GM19351 (cell line): ENCODE data around the gene ASTN2.
A peak's percentile ranks its signal among the peaks of the same experiment; 100 is the strongest.

Source experiments
- ATAC-seq: cut with Tn5 transposase; IDR thresholded peaks from one replicate; pipeline ENCODE4 v1.9.1; 2021; ENCODE audit warnings: mild to moderate bottlenecking, moderate library complexity; ENCODE audit not compliant: unreplicated experiment

ASTN2 gene

DNA sequence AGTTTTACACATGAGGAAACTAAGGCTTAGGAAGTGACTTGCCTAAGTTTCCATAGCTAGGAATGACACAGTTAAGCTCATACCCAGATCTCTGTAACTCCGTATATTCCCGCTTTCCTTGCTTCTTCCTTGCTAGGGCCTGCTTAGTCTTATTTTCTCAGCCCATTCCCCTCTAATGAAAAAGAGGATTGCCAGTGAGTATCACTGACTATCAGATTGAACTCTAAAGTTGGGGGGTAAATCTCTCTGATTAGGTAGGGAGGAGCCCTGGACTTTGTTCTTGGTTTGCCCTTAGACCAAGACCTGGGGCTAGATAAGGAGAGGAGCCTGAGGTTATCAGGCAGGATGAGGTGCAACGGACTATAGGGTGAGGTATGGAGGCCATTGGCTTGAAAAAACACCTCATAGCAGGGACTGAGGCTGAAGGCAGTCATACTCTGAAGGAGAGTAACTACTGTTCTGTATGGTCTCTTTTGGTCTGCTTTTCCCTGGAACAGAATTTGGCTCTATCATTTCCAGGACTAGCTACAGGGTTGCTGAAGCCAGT lies 725.3 kb downstream of the ASTN2 start:
- ATAC-seq = no peak

DNA sequence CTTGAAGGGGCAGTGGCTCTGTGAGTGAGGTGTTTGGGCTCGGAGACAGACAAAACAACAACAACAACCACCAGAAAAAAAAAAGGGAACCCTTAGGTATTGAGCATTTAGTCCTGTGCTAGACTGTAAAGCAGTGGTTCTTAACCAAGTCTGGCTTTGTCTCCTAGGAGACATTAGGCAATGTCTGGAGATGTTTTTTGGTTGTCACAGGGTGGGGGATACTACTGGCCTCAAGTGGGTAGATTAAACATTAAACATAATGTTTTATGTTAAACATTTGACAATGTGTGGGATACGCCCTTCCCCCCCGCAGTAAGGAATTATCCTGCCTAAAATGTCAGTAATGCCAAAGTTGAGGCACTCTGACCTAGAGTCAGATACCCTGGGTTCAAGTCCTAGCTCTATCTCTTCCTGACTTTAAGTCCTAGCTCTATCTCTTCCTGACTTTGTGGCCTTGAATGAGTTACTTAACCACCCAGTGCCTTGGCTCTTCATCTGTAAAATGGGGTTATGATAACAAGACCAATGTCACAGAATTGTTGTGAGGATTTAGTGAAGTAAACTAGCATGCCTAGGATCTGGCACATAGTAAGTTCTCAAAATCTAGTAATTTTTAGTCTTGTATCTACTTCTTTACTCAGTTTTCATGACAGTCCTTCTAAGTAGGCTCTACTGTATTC lies 725.9 kb downstream of the ASTN2 start:
- ATAC-seq = no peak

DNA sequence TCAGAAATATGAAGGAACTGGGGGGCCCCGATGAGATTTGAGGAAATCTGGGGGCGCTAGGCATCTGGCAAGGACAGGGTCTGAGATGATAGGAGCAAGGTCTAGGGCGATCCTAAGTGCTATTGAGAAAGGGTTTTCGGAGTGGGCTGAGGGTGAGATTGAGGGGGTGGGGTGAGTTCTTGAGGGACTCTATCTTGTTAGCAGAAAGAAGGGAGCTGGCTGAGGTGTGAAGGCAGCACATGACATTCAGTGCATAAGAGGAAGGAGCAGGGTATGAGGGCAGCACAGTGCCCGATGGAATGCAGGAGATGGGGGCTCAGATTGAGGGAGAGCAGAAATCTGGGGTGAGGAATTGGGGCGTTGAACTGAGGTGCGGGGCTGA lies 727.1 kb downstream of the ASTN2 start:
- peak; percentile 0 for ATAC-seq

DNA sequence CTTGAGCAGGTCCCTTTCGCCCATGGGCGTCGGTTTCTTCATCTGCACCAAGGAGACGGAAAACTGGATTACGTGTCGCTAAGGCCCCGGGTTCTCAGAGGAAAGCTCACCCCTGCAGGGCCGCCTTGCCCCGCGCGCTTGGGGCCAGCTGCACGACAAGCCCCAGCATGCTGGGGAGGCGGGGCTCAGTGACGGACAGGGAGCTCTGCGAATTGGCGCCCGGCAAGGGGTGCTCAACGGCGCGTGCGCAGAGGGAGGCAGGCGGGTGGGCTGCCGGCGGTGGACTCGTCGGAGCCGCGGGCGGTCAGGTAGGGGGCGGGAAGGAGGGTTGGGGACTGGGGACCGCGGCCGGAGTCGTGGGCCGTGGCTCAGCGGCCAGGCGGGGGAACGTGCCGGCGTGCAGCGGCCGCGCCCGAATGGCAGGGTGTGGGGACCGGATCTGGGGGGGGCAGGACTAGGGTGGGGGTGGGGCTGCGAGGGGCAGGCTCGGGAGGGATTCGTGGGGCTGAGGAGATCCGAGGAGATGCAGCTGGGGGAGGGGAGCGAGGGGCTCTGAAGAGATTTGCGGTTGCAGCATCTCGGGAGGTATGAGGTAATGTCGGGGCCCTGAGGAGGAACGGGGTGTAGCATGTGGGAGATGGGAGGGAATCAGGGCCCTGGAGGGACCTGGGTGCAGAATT lies 727.6 kb downstream of the ASTN2 start, which contains the start of gene TRIM32:
TRIM32 (plus strand) TSS at position 232 of the 680 bp plus-strand sequence. CDS start 10,438 bp downstream, outside the sequence.
- ATAC-seq = peak; percentile 95

DNA sequence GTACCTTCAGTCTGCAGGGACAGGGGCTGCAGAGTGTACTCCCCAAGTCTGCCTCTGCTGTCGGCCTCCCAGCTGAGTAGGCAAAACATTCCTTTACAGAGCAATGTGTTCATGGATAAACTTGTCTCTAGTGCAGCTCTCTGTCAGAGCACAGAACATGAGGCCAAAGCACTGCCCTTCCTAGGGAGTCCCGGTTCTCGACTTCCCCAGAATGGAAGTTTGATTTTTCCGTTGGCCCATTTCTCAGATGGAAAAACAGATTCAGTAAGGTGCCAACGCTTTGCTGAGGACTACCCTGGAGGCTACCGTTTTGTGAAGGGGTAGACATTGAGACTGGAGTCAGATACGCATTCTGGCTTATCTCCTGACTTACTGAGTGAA lies 728.2 kb downstream of the ASTN2 start:
- peak; percentile 37 for ATAC-seq

DNA sequence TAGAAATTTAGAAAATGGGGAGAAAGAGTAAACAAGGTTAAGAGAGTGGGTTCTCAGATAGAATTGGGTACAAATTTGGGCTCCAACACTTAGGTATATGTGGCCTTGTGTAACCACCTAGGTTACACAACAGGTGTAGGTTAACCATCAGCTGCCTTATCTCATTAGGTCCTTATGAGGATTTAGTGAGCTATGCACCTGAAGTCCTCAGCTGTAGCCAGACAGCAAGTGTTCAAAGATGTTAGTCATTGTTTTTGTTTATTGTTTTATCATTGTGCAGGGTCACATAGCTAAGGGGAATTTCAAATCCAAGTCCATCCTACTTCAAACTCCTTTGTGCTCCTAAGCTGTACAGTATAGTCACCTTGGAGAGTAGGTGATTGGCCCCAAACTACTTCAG lies 728.7 kb downstream of the ASTN2 start:
- no peak for ATAC-seq

DNA sequence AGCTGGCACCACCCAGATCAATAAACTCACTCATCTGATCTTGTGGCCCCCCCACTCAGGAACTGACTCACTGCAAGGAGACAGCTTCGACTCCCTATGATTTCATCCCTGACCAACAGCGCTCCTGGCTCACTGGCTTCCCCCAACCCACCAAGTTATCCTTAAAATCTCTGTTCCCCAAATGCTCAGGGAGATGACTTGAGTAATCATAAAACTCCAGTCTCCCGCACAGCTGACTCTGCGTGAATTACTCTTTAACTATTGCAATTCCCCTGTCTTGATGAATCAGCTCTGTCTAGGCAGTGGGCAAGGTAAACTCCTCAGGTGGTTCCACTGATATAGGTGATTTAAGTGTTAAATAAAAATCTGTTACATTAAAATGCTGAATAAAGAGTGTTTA lies 729.7 kb downstream of the ASTN2 start:
- ATAC-seq = no peak

DNA sequence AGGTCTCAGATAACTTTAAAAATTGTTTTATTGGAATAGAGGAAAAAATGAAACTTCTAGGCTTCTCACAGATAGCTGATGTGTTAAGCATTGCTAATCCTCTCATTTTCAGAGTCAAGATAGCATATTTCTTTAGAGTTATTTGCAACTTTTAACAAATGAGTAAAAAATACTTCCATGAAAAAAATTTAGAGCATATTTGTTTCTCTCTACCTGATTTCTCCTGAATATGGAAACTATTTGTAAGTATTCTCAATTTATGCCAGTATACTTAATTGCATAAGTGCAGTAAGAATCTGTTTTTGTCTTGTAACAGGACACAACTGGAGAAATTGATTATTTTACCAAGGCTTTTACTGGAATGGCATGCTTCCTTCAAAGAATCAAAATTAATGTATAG lies 731.3 kb downstream of the ASTN2 start:
- ATAC-seq = no peak

DNA sequence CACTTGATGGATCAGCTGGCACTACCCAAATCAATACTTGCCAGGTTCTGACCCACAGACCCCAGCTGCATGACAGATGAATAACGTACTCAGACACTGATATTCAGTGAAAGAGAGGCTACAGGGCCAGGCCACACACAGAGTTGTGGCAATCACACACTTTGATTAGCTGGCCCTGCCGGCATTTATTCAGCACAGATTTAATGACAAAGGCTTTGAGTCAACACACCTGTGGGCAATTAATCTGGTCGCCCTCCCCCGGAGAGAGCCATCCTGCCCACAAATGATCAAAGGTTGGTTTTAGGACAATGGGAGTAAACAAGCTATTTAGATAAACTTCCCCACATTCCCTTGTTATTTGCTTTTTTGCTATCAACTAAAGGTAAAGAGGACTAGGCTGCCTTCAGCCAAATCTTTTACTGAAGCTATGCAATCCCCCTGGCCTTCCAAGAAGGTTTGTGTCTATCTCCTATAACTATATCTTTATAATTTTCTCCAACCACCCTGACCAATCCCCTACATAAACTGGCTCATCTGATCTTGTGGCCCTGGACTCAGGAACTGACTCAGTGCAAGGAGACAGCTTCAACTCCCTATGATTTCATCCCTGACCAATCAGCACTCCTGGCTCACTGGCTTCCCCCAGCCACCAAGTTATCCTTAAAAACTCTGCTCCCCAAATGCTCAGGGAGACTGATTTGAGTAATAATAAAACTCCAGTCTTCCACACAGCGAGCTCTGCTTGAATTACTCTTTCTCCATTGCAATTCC lies 740.5 kb downstream of the ASTN2 start:
- no peak for ATAC-seq

DNA sequence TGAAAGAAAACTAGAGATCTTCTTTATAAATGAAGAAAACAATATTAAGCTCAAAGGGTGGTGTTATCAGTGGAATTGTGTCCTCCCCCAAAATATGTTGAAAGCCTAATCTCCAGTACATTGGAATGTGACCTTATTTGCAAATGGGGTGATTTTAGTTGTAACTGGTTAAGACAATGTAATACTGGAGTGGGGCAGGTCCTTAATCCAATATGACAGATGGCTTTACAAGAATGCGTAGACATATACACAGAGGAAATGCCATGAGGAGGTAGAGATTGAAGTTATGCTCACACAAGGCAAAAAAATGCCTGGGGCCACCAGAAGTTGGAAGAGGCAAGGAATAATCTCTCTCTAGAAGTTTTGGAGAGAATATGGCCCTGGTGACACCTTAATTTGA lies 741.5 kb downstream of the ASTN2 start:
- ATAC-seq = no peak

DNA sequence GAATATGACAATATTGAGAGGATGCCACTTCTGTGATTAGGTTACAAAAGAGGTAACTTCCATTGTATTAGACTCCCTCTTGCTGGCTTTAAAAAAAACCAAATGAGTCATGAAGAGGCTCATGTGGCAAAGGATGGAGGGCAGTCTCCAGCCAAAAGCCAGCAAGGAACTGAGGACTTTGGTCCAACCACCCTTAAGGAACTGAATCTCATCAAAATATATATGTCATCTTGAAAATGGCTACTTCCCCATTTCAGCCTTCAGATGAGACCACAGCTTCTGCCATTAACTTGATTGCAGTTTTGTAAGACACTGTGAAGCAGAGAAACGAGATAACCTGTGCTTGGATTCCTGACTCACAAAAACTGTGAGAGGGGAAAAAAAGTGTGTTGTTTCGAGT lies 743.3 kb downstream of the ASTN2 start:
- ATAC-seq = peak; percentile 72

DNA sequence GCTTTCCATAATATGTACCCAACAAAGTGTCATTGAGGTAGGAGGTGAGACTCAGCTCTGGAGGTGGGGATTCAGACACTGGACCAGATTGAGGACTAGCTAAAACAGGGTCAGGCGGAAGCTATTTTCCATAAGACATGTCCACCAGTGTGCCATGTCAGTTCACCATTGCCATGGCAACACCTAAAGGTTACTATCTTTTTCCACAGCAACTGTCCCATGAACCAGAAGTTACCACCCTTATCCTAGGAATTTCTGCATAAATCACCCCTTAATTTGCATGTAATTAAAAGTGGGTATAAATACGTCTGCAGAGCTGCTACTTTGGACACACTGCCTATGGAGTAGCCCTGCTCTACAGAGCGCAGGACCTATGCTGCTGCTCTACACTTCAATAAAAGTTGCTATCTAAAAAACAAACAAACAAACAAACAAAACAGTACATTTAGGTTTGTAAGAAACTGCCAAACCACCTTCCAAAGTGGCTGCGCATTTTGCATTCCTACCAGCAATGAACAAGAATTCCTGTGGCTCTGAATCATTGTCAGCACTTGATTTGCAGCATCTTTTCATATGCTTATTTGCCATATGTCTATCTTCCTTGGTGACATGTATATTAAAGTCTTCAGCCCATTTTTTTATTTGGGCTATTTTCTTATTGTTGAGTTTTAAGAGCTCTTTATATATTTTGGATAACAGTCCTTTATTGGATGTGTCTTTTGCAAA lies 745.7 kb downstream of the ASTN2 start:
- ATAC-seq = no peak

DNA sequence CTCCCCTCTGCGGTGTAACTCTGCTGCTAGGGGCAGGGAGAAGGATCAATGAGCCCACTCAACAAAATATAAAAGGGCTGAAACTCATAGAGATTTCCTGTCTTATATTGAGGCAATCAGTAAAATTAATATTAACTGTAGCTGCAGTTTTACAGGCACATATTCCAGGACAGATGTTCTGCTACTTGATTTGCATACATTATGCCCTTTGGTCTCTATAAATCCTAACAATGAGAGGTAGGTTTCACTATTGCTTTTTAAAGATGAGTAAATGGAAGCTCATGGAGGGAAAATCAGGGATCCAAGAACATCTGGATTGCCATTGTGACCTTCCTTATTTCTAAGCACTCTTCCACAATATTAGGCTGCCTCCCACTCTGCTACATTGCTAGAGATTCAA lies 751.3 kb downstream of the ASTN2 start:
- no peak for ATAC-seq

DNA sequence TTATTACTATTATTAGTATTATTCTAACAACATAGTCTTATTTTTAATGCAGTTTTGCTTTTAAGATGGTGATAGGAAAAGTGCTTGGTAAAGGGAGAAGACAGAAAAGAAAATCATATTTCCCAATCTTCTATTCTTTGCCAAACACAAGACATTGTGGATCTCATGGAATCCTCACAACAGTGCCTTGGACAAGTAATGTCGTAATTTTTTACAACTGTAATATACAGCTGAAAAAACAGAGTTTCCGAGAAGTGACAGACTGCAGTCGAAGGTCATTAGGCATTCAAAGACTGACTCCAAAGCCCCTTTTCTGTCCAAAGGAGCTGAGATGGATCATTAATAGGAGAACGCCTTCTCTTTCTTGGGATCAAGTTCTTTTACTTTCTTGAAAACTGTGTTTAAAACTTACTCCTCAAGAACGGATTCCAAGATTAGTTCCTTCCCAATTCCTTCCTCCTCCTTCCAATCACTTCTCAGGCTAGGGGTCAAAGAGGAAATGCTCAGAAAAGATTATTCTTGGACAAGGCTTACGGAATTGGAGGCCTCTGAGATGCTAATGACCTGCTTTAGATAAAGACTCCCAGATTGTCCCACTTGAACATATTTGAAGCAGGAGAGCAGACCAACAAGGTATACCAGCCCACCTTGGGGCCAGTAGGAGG lies 752.1 kb downstream of the ASTN2 start:
- no peak for ATAC-seq

DNA sequence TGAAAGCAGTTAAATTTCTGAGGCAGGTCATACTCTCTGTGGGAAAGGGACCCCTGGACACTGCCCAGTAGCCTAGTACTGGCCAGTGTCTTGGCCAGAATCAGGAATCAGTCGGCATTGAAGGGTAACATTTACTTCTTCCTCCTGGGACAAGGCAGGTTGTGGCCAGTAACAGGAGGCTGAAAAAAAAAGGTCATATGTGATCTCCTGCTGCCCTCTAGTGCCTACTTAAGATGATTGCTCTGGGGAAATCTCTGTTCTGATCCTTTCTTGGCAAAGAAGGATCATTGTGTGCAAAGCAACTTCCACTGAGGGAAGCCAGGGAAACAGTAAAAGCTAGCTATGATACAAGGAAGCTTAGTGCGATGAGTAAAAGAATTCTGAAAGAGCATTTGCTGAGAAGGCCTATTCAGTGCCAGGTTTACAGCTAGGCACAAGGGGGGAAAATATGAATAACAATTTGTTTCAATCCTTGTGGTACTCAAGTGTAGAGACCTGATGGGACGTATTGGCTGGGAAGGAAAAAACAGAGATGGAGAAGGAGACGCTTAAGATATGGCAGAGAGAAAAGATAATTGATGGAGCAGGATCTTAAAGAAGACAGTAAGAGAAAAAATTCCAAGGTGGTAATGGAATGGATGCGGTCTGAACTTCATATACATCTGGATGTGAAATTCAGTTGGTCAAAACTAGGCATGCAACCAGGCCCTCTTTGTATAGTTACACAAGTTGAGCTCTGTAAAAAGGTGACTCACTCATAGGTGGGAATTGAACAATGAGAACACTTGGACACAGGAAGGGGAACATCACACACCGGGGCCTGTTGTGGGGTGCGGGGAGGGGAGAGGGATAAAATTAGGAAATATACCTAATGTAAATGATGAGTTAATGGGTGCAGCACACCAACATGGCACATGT lies 753.6 kb downstream of the ASTN2 start:
- peak; percentile 92 for ATAC-seq

DNA sequence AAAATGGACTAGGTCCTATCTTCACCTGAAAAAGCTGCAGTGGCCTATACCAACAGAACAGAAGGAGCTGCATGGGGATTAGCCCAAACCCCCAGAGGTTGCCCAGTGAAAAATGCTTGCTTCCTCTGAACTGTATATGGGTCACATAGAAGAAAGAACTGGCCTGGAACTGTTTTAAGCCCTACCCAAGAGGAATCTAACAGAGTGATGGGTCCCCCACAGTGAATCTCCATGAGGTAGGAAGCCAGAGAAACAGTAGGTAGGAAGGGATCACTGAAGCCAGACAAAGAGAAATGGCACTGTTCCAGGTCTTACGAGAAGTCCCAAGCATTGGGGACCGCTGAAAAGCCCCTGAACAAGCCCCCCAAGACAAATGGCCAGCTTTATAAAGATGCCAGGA lies 756.6 kb downstream of the ASTN2 start:
- no peak for ATAC-seq

DNA sequence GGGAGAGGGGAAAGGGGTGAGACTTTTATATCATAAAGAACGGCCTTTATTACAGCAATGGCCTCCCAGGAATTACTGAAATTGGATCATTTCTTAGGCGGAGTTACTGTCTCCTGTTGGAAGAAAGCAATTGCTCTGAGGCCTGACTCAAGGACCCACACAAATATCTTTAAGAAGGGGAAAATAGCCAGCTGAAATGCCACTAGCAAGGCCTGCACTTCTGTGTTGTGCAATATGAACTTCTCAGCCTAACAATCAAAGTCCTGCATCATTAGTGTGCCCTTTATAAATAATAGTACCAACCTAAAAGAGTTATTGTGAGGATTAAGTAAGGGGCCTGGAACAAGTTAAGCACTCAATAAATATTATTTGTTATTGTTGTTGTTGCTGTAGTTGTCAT lies 757.9 kb downstream of the ASTN2 start:
- no peak for ATAC-seq

DNA sequence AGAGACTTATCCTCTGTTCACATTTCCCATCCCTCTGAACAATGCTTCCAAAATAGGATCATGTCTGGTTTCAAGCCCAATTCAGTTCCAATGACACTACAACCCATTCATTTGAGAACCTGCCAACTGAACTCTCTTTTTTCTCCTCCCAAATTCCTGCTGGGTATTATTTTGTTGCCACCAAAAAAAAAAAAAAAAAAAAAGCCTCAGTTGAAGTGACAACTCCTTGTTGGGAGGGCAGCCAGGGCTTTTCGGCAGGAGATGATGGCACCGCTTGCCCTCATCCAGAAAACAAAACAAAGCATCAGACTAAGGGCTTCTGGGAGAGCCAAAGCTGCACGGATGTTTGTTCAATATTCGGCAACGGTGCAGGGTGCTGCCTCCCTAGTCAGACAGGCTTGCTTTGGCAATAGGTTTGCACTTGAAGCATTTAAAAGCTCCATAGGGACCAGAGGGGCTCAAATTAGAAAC lies 758.3 kb downstream of the ASTN2 start:
- ATAC-seq = no peak

DNA sequence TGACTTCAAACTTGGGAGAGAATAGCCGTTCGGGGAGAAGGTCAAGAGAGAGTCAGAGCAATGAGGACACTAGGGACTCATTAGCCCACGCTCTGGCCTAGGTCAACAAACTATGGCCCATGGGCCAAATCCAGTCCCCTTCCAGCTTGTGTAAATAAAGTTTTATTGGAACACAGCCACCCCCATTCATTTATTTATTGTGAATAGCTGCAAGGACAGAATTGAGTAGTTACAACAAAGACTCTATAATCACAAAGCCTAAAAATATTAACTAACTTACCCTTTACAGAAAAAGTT lies 760.9 kb downstream of the ASTN2 start:
- no peak for ATAC-seq
